Suppressor macrophage (primary cell): Measurements from ENCODE around the gene XKR8.

ENCODE experiments used
- DNase-seq, 4 experiments: peaks; one replicate each; pipeline ENCODE4 v3.0.0-alpha.2; 2020 to 2022
- total RNA-seq, 17 experiments: gene quantifications; one replicate each; lab custom pipeline; 2026; ENCODE audit warnings: mixed read lengths in 6 of 17, inconsistent platforms in 3 of 17; lab: John Stamatoyannopoulos, UW

Gene XKR8
- total RNA-seq: 3.6 to 12.4 (median 6.3) reads per million in 17 experiments

- DNase-seq: peak; percentile 84 to 95 (median 92)
Observed at GRCh38 chr1:27959792-27960603, at the start of gene XKR8. Gene XKR8, plus strand, starts transcription at chr1:27959973. Its CDS starts 97 bp downstream, at chr1:27960070.

GRCh38 chr1:27912429-27912828, 47.3 kb upstream of the XKR8 start:
- no peak for DNase-seq

- DNase-seq: no peak
Observed at GRCh38 chr1:27915082-27915575, 44.6 kb upstream of the XKR8 start.

- no peak for DNase-seq
Observed at GRCh38 chr1:27922272-27922671, 37.5 kb upstream of the XKR8 start.

- no peak for DNase-seq
Observed at GRCh38 chr1:27928216-27928954, 31.4 kb upstream of the XKR8 start.

GRCh38 chr1:27931184-27931583, 28.6 kb upstream of the XKR8 start:
- no peak for DNase-seq

- DNase-seq: peak; percentile 70 to 91 (median 81)
Observed at GRCh38 chr1:27931759-27932158, 28.0 kb upstream of the XKR8 start.

GRCh38 chr1:27934818-27935549, 24.8 kb upstream of the XKR8 start, which contains the start of gene SMPDL3B:
Gene SMPDL3B, plus strand, starts transcription at chr1:27935000. Its CDS starts 184 bp downstream, at chr1:27935184.
- peak in 2 of 4 experiments; percentile 20 to 27 for DNase-seq

- DNase-seq: no peak
Observed at GRCh38 chr1:27935721-27936120, 24.1 kb upstream of the XKR8 start.

- DNase-seq: no peak
Observed at GRCh38 chr1:27936370-27936769, 23.4 kb upstream of the XKR8 start.

GRCh38 chr1:27937524-27937836, 22.3 kb upstream of the XKR8 start:
- no peak for DNase-seq

- no peak for DNase-seq
Observed at GRCh38 chr1:27938488-27938887, 21.3 kb upstream of the XKR8 start.

GRCh38 chr1:27940297-27940696, 19.5 kb upstream of the XKR8 start:
- DNase-seq: peak; percentile 74 to 88 (median 80)

GRCh38 chr1:27940870-27941560, 18.8 kb upstream of the XKR8 start:
- no peak for DNase-seq

- peak in 1 of 4 experiments; percentile 31 for DNase-seq
Observed at GRCh38 chr1:27941671-27942540, 17.9 kb upstream of the XKR8 start.

GRCh38 chr1:27945020-27945419, 14.8 kb upstream of the XKR8 start:
- no peak for DNase-seq

GRCh38 chr1:27949027-27949426, 10.7 kb upstream of the XKR8 start:
- no peak for DNase-seq

GRCh38 chr1:27951396-27951795, 8.4 kb upstream of the XKR8 start:
- no peak for DNase-seq

GRCh38 chr1:27952147-27952546, 7.6 kb upstream of the XKR8 start:
- no peak for DNase-seq

GRCh38 chr1:27954186-27954585, 5.6 kb upstream of the XKR8 start:
- no peak for DNase-seq

- no peak for DNase-seq
Observed at GRCh38 chr1:27955076-27955475, 4.7 kb upstream of the XKR8 start.
